GM23338 (cell line): Measurements from ENCODE around the gene UNC93A. TPM values are rescaled to one million over a fixed set of nuclear protein-coding genes. Genes with fewer than 3 reads are reported as not detected.

Source experiments
- ATAC-seq: fragments of 200-7000 bp; cut with Tn5 transposase; 3 replicates; pipeline ENCODE4 v1.9.1; 2020
- DNase-seq: peaks from one replicate; pipeline ENCODE4 v3.0.0-alpha.2; 2015; ENCODE audit warnings: low spot score
- H2AFZ ChIP-seq: fragments of 200-600 bp; sonication (generic); 2 replicates; pipeline ENCODE4 v1.8.0; 2016; ENCODE audit warnings: antibody characterized with exemption, mild to moderate bottlenecking, moderate library complexity
- H3F3A ChIP-seq: fragments of 200-600 bp; sonication (generic); replicated peaks from 2 replicates; pipeline ENCODE4 v1.8.0; 2017; ENCODE audit warnings: antibody characterized with exemption, mixed run types, low read depth
- H3K27ac ChIP-seq: fragments of 200-600 bp; sonication (generic); 2 replicates; pipeline ENCODE4 v1.6.1; 2016; ENCODE audit warnings: low read depth
- H3K27me3 ChIP-seq: fragments of 200-600 bp; sonication (generic); 2 replicates; pipeline ENCODE4 v1.8.0; 2016; ENCODE audit warnings: mild to moderate bottlenecking, mixed run types, moderate library complexity; ENCODE audit not compliant: insufficient read depth
- H3K36me3 ChIP-seq: fragments of 200-600 bp; sonication (generic); 2 replicates; pipeline ENCODE4 v1.8.0; 2016; ENCODE audit warnings: mild to moderate bottlenecking; ENCODE audit not compliant: insufficient read depth
- H3K4me1 ChIP-seq: fragments of 200-600 bp; sonication (generic); 2 replicates; pipeline ENCODE4 v1.8.0; 2016; ENCODE audit warnings: mild to moderate bottlenecking, moderate library complexity; ENCODE audit not compliant: insufficient read depth
- H3K4me2 ChIP-seq: fragments of 200-600 bp; sonication (generic); 2 replicates; pipeline ENCODE4 v1.7.1; 2017; ENCODE audit warnings: mixed run types
- H3K4me3 ChIP-seq: fragments of 200-600 bp; sonication (generic); 2 replicates; pipeline ENCODE4 v1.6.1; 2016; ENCODE audit warnings: mixed run types
- H3K79me2 ChIP-seq: fragments of 200-600 bp; sonication (generic); replicated peaks from 2 replicates; pipeline ENCODE4 v1.8.0; 2017; ENCODE audit warnings: mild to moderate bottlenecking; ENCODE audit not compliant: insufficient read depth
- H3K9me2 ChIP-seq: fragments of 200-600 bp; sonication (generic); 2 replicates; pipeline ENCODE4 v1.8.0; 2017; ENCODE audit not compliant: insufficient read depth
- H4K20me1 ChIP-seq: fragments of 200-600 bp; sonication (generic); replicated peaks from 2 replicates; pipeline ENCODE4 v1.8.0; 2017; ENCODE audit warnings: mild to moderate bottlenecking; ENCODE audit not compliant: insufficient read depth
- H3K27ac Mint-ChIP-seq: 2 replicates; pipeline ENCODE4 v1.8.0; 2020; ENCODE audit warnings: inconsistent platforms, mild to moderate bottlenecking, moderate library complexity, mixed read lengths
- H3K27me3 Mint-ChIP-seq: 3 replicates; pipeline ENCODE4 v1.8.0; 2022; ENCODE audit warnings: low read depth, mild to moderate bottlenecking, moderate library complexity, mixed read lengths, inconsistent platforms; ENCODE audit not compliant: insufficient read depth, poor library complexity
- H3K36me3 Mint-ChIP-seq: 3 replicates; pipeline ENCODE4 v1.8.0; 2021; ENCODE audit warnings: low read depth, mild to moderate bottlenecking, inconsistent platforms, moderate library complexity, mixed read lengths
- H3K4me1 Mint-ChIP-seq: 3 replicates; pipeline ENCODE4 v1.8.0; 2020; ENCODE audit warnings: mild to moderate bottlenecking, inconsistent platforms, mixed read lengths
- H3K4me3 Mint-ChIP-seq: 3 replicates; pipeline ENCODE4 v1.8.0; 2021; ENCODE audit warnings: moderate library complexity, mild to moderate bottlenecking, inconsistent platforms, mixed read lengths
- H3K9me3 Mint-ChIP-seq: 3 replicates; pipeline ENCODE4 v1.8.0; 2020; ENCODE audit warnings: moderate library complexity, mild to moderate bottlenecking, inconsistent platforms, mixed read lengths
- CREB1 ChIP-seq: fragments of 250-450 bp; sonication (Bioruptor Pico); IDR thresholded peaks from 2 replicates; pipeline ENCODE4 v1.5.0; 2020; ENCODE audit warnings: low read depth, mild to moderate bottlenecking, moderate library complexity
- CTCF ChIP-seq, 2 experiments: fragments of 200-600 bp in 1 of 2; sonication (generic) in 1 of 2; conservative IDR thresholded peaks; 2 replicates each; pipeline versions ENCODE4 v1.5.1 to v1.6.1; 2016 to 2017; ENCODE audit warnings: antibody characterized with exemption in 2 of 2, low read depth in 2 of 2, mild to moderate bottlenecking in 2 of 2, moderate library complexity in 1 of 2
- ETS1 ChIP-seq: IDR thresholded peaks from 2 replicates; pipeline ENCODE4 v1.6.1; 2016; ENCODE audit warnings: antibody characterized with exemption
- POLR2AphosphoS5 ChIP-seq: IDR thresholded peaks from 2 replicates; pipeline ENCODE4 v1.6.1; 2016; ENCODE audit warnings: antibody characterized with exemption, low read depth
- REST ChIP-seq: IDR thresholded peaks from one replicate; pipeline ENCODE4 v1.6.1; 2018; ENCODE audit warnings: antibody characterized with exemption; ENCODE audit not compliant: unreplicated experiment
- ZNF114 ChIP-seq: fragments of 250-450 bp; sonication (Bioruptor Pico); IDR thresholded peaks from 2 replicates; pipeline ENCODE4 v1.5.0; 2020; ENCODE audit warnings: mild to moderate bottlenecking, moderate library complexity
- polyA plus RNA-seq: library from polyadenylated mRNA; unstranded; fragments of >200 nt; fragmentation: Nextera tagmentation; extraction: Ambion mirVana; gene quantifications from 2 replicates; pipeline ENCODE4 v1.2.1, GENCODE V29; 2016
- total RNA-seq: library from RNA; depleted of rRNA; stranded (reverse); fragments of >200 nt; shearing (Covaris generic); gene quantifications from 2 replicates; pipeline ENCODE4 v1.2.3, GENCODE V29; 2014

The UNC93A gene
- total and polyA plus RNA-seq, 2 experiments from 2014 or later = 0.18 to 0.28 TPM

GRCh38 chr6:167285077-167285770, 5.9 kb upstream of the UNC93A start:
- peaks cover 20% of the 10 kb centered on the region for H3K27me3 Mint-ChIP-seq
- Histone ChIP-seq H3K9me2 (0 out of 2 replicates have a peak, but pooled peaks cover 7% of the 10 kb centered on the region), H2AFZ (no peak overlapping the region), H3K27me3 (no peaks in the 10 kb centered on the region), H4K20me1 (no peaks in the 10 kb centered on the region), H3K79me2 (no peaks in the 10 kb centered on the region), H3K4me3 (no peak overlapping the region), H3F3A (peaks cover 11% of the 10 kb centered on the region; the same call in 1 of the 2 replicates), H3K27ac (no peak overlapping the region), H3K4me1 (peaks cover 44% of the 10 kb centered on the region), H3K36me3 (no peaks in the 10 kb centered on the region), H3K4me2 (no peak overlapping the region)
- no peaks in the 10 kb centered on the region; the same call in 2 of the 3 replicates for H3K9me3 Mint-ChIP-seq
- no peak overlapping the region for H3K27ac Mint-ChIP-seq
- no peak for ATAC-seq
- peaks cover 6% of the 10 kb centered on the region; the same call in 1 of the 3 replicates for H3K36me3 Mint-ChIP-seq
- no peak for DNase-seq
- peaks cover 50% of the 10 kb centered on the region for H3K4me1 Mint-ChIP-seq
- TF ChIP-seq REST (no peak), CREB1 (no peak), POLR2AphosphoS5 (no peak)
- H3K4me3 Mint-ChIP-seq = no peak overlapping the region

GRCh38 chr6:167287513-167288048, 3.5 kb upstream of the UNC93A start:
- Mint-ChIP-seq H3K27ac (no peak overlapping the region), H3K36me3 (no peaks in the 10 kb centered on the region; the same call in 2 of the 3 replicates), H3K4me1 (peaks cover 36% of the 10 kb centered on the region), H3K9me3 (no peaks in the 10 kb centered on the region), H3K27me3 (peaks cover 6% of the 10 kb centered on the region), H3K4me3 (no peak overlapping the region)
- H3K27ac ChIP-seq = no peak overlapping the region
- H3K4me1 ChIP-seq = peaks cover 21% of the 10 kb centered on the region
- no peaks in the 10 kb centered on the region for H3K36me3 ChIP-seq
- TF ChIP-seq ZNF114 (CRISPR knock-in tag) (no peak), POLR2AphosphoS5 (no peak), CTCF (conservative IDR thresholded peaks at IDR 0.05; ENCODE audit: low read depth in 2 of 2) (no peak), ETS1 (no peak)
- peaks cover 3% of the 10 kb centered on the region; the same call in 1 of the 2 replicates for H3K9me2 ChIP-seq
- H3K4me3 ChIP-seq = no peak overlapping the region
- no peaks in the 10 kb centered on the region for H3K27me3 ChIP-seq
- H3F3A ChIP-seq = peaks cover 6% of the 10 kb centered on the region; the same call in 1 of the 2 replicates
- no peak for DNase-seq
- no peaks in the 10 kb centered on the region for H4K20me1 ChIP-seq
- H2AFZ ChIP-seq = no peak overlapping the region
- ATAC-seq = no peak
- H3K4me2 ChIP-seq = no peak overlapping the region
- H3K79me2 ChIP-seq = no peaks in the 10 kb centered on the region
